Mesodermal cell (in vitro differentiated cells): Measurements from ENCODE around the gene PLEKHA6.

ENCODE experiments used
- H3K27ac ChIP-seq: 2 replicates; pipeline ENCODE4 v1.7.0; 2013; ENCODE audit warnings: mild to moderate bottlenecking, low read depth, low read length, moderate library complexity; ENCODE audit not compliant: severe bottlenecking
- H3K36me3 ChIP-seq: 2 replicates; pipeline ENCODE4 v1.7.1; 2013; ENCODE audit warnings: mild to moderate bottlenecking, low read length, moderate library complexity; ENCODE audit not compliant: control insufficient read depth, insufficient read depth
- H3K4me1 ChIP-seq: one replicate; pipeline ENCODE4 v1.7.1; 2013; ENCODE audit warnings: mild to moderate bottlenecking, low read length; ENCODE audit not compliant: insufficient read depth, control insufficient read depth, poor library complexity, severe bottlenecking
- H3K4me3 ChIP-seq: 2 replicates; pipeline ENCODE4 v1.7.0; 2013; ENCODE audit warnings: low read length, control low read depth, mild to moderate bottlenecking; ENCODE audit not compliant: insufficient read depth, poor library complexity, severe bottlenecking; ENCODE audit errors: extremely low read depth
- H3K9me3 ChIP-seq: 2 replicates; pipeline ENCODE4 v1.7.1; 2013; ENCODE audit warnings: mild to moderate bottlenecking, low read length, moderate library complexity; ENCODE audit not compliant: control insufficient read depth
- WGBS, 2 experiments: methylation state at CpG; one replicate each; pipeline ENCODE4 v1.1.5; 2013; ENCODE audit warnings: missing lambda C conversion rate in 2 of 2; ENCODE audit not compliant: insufficient coverage in 2 of 2; 5-methylcytosine and 5-hydroxymethylcytosine counted together

The PLEKHA6 gene

GRCh38 chr1:204261746-204262505, 97.8 kb downstream of the PLEKHA6 start:
- Histone ChIP-seq H3K4me1 (peaks cover 13% of the 10 kb centered on the region), H3K27ac (no peak overlapping the region), H3K4me3 (no peak overlapping the region), H3K9me3 (no peaks in the 10 kb centered on the region), H3K36me3 (peaks cover 57% of the 10 kb centered on the region)
- 88 to 89% methylated on average over 9 to 13 of the region's 13 CpGs for WGBS, 2 experiments

DNA sequence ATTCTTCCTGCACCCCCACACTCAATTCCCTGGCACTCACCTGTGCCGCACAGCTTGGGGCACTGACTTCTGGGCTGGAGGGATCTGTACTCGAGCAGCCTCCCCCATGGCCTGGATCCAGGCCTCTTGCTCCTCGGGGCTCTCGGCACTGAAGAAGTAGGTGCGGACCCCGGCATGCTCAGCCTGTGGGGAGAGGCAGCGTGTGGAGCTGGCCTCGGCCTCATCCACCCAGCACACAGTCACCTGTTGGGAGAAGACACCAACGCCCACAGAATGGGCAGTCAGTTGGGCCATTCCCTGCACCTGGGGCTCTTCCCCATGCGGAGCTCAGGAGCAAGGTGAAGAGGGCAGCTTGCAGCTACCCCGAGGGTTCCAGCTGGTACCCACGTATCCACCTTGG, 98.5 kb downstream of the PLEKHA6 start:
- Histone ChIP-seq H3K27ac (no peak overlapping the region), H3K4me3 (no peak overlapping the region), H3K9me3 (no peaks in the 10 kb centered on the region), H3K4me1 (peaks cover 13% of the 10 kb centered on the region), H3K36me3 (peaks cover 52% of the 10 kb centered on the region)
- 97% methylated on average over 12 of the region's 12 CpGs for WGBS, 2 experiments

DNA sequence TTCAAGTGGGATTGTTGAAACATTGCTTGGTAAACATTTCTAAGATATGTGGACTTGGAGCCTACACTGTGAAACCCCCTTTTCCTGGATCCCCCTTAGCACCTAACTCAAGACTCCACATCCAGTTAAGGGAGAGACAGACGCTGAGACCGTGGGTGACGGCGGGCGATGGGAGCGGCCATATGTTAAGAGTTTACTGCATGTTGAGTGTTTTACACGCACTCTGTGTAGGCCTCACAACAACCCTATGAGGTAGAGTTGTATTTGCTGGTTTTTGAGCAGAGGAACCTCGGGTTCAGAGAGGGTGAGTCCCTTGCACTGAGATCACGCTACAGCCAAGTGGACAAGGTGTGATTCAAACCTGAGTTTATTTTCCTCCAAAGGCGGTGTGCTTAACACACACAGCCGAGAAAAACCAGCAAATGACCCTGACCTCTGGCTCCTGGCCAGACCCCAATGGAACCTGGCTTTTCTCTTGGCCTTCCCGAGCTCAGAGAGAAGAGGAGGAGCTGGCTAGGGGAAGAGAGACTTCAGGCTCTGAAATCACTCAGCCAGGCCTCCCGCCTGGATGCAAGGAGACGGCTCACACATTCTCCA, 99.0 kb downstream of the PLEKHA6 start:
- no peak overlapping the region for H3K27ac ChIP-seq
- no peaks in the 10 kb centered on the region for H3K9me3 ChIP-seq
- WGBS, 2 experiments, result 94 to 99% methylated on average over 8 to 9 of the region's 14 CpGs
- no peak overlapping the region for H3K4me3 ChIP-seq
- H3K36me3 ChIP-seq, result peaks cover 47% of the 10 kb centered on the region
- H3K4me1 ChIP-seq, result peaks cover 18% of the 10 kb centered on the region

- Histone ChIP-seq H3K36me3 (peaks cover 42% of the 10 kb centered on the region), H3K4me1 (peaks cover 24% of the 10 kb centered on the region), H3K4me3 (no peak overlapping the region), H3K9me3 (no peaks in the 10 kb centered on the region), H3K27ac (no peak overlapping the region)
- 94 to 95% methylated on average over 4 of the region's 5 CpGs for WGBS, 2 experiments
Measured at GRCh38 chr1:204259782-204260181, 99.9 kb downstream of the PLEKHA6 start.

DNA sequence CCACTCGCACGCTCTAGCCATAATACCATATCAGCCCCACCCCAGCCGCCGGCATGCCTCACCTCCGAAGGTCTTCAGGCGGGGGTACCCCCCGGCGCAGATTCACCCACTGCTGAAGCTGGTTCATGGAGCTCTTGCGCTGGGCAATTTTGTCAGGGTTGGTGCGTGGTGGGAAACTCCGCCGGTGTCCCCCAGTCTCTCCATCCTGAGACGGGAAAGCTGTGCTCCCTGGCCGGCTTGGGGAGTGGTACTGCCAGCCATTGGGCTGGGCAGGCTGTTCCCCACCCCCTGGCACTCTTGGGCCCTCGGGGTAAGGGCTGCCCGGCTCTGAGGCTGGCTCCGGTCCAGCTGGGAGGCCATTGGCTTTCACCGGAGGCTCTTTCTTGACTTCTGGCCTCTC, 100.5 kb downstream of the PLEKHA6 start:
- peaks cover 38% of the 10 kb centered on the region for H3K36me3 ChIP-seq
- peaks cover 21% of the 10 kb centered on the region for H3K4me1 ChIP-seq
- no peak overlapping the region for H3K27ac ChIP-seq
- no peaks in the 10 kb centered on the region for H3K9me3 ChIP-seq
- 93 to 97% methylated on average over 17 to 18 of the region's 18 CpGs for WGBS, 2 experiments
- no peak overlapping the region for H3K4me3 ChIP-seq

DNA sequence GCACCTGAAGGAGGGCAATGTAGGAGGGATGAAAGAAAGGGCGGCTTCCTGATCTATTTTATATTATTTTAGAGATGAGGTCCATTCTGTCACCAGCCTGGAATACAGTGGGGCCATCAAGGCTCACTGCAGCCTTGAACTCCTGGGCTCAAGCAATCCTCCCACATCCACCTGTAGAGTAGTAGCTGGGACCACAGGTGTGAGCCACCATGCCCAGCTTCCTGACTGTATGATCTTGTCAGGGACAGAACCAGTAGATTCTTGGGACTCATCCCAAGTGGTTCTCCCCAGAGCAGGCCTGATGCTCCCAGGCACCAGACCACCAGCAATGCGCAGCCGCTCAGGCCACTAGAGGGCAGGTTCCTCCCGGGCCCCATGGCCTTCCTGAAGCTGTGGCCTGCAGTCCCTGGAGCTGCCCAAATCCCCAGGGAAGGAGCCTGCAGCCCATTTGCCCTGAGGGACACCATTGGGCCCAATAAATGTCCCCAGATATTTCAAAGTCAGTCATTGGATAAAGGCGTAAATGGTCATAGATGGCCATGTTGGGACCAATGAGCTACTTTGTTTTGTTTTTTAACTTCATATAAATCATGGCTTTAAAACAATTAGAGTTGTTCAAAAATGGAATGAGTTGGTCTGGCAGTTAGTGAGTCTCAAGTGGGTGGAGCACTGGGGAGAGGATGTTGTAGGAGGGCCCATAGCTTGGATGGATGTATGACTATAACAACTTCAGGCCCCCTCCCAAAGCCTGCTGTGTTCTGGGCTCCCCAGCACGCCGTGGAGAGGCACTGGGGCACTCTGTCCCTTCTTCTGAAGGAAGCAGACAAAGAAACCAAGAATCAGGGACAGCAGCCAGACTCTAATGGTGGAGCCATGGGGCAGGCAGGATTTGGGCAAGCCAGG, 101.3 kb downstream of the PLEKHA6 start:
- Histone ChIP-seq H3K36me3 (peaks cover 45% of the 10 kb centered on the region), H3K27ac (no peak overlapping the region), H3K9me3 (no peaks in the 10 kb centered on the region), H3K4me1 (peaks cover 17% of the 10 kb centered on the region), H3K4me3 (no peak overlapping the region)
- 47 to 56% methylated on average over 6 of the region's 7 CpGs for WGBS, 2 experiments

GRCh38 chr1:204257446-204257845, 102.3 kb downstream of the PLEKHA6 start:
- 93 to 98% methylated on average over 22 to 23 of the region's 24 CpGs for WGBS, 2 experiments
- Histone ChIP-seq H3K27ac (no peak overlapping the region), H3K36me3 (peaks cover 46% of the 10 kb centered on the region), H3K4me1 (peaks cover 17% of the 10 kb centered on the region), H3K9me3 (no peaks in the 10 kb centered on the region), H3K4me3 (no peak overlapping the region)

- 92 to 94% methylated on average over 8 to 9 of the region's 10 CpGs for WGBS, 2 experiments
- H3K9me3 ChIP-seq, result no peaks in the 10 kb centered on the region
- no peak overlapping the region for H3K4me3 ChIP-seq
- H3K4me1 ChIP-seq, result peaks cover 14% of the 10 kb centered on the region
- H3K27ac ChIP-seq, result no peak overlapping the region
- peaks cover 41% of the 10 kb centered on the region for H3K36me3 ChIP-seq
Measured at GRCh38 chr1:204256531-204256930, 103.2 kb downstream of the PLEKHA6 start.

GRCh38 chr1:204255966-204256365, 103.8 kb downstream of the PLEKHA6 start:
- Histone ChIP-seq H3K36me3 (peaks cover 35% of the 10 kb centered on the region), H3K27ac (no peak overlapping the region), H3K4me1 (peaks cover 14% of the 10 kb centered on the region), H3K4me3 (no peak overlapping the region), H3K9me3 (no peaks in the 10 kb centered on the region)
- 39 to 50% methylated on average over 1 to 2 of the region's 5 CpGs for WGBS, 2 experiments

GRCh38 chr1:204255225-204255624, 104.5 kb downstream of the PLEKHA6 start:
- 44 to 86% methylated on average over 1 to 4 of the region's 5 CpGs for WGBS, 2 experiments

More at GRCh38 chr1:204255225-204255624, 104.5 kb downstream of the PLEKHA6 start:
- Histone ChIP-seq H3K9me3 (no peaks in the 10 kb centered on the region), H3K36me3 (peaks cover 28% of the 10 kb centered on the region), H3K27ac (no peak overlapping the region), H3K4me3 (no peak overlapping the region), H3K4me1 (peaks cover 14% of the 10 kb centered on the region)
